ENCODE results near the gene TRDN.

TRDN gene

DNA sequence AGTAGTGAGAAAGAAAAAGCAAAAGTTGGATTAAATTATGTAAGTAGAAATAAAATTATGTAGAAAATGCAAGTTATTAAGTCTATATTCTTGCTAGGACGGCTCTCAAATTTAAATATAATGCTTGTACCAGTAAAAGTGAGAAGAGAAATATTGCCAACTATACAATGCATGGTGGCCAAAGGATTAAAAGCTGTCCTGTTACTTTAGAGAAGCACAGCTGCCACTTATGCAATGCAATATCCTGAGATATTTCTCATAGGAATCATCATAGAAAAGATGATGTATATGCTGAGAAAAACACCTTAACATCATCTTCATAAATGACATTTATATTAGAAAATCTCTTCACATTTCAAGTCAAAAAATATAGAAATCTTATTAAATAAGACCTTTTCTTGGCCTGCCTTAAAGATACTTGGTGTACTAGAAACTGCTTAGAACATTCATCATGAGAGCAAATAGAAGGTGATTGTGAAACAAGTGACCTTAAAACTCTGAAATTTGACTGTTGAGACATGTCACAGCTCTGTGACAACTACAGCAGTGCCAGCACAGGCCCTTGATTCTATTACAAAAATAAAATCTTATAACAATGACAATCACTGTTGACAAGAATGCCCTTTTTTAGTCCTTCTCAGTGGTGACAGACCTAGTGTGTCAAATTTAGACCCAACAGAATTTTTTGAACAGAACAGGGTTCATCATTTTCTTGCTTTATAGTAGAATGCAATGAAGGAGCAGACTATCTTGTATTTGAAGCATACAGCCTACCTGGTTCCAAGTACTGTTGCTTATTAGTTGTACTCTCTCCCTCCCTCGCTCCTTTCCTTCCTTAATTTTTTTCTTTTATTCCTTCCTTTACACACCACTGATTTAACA, 467.6 kb downstream of the TRDN start:
- DNase-seq (ENCODE audit: low read depth) = no peak

- no peak for DNase-seq (ENCODE audit: low read depth)
These were observed 468.3 kb downstream of the TRDN start for GRCh38 chr6:123168466-123168865.
